Mucosa of descending colon (tissue), 3 donors: ENCODE results near the gene CWC15. TPM values are rescaled to one million over a fixed set of nuclear protein-coding genes. Genes with fewer than 3 reads are reported as not detected.
"Not testable (repeated sequence)": the region's sequence is repeated elsewhere in the genome, so short reads cannot be mapped to it uniquely, and the experiment has no call there.

Experiments
- ATAC-seq: fragments of 200-7000 bp; cut with Tn5 transposase; one replicate; pipeline ENCODE4 v1.9.1; 2020; ENCODE audit warnings: mild to moderate bottlenecking, moderate library complexity
- DNase-seq, 3 donors: peaks; one replicate each; pipeline ENCODE4 v3.0.0-alpha.2; 2020
- H3K36me3 ChIP-seq: fragments of 200-600 bp; one replicate; pipeline ENCODE4 v1.8.0; 2021; ENCODE audit warnings: low read depth, mild to moderate bottlenecking
- H3K4me1 ChIP-seq: fragments of 200-600 bp; one replicate; pipeline ENCODE4 v1.8.0; 2021; ENCODE audit warnings: low read depth, mild to moderate bottlenecking
- H3K4me3 ChIP-seq: fragments of 200-600 bp; one replicate; pipeline ENCODE4 v1.8.0; 2021; ENCODE audit warnings: mild to moderate bottlenecking
- H3K9me3 ChIP-seq: fragments of 200-600 bp; one replicate; pipeline ENCODE4 v1.8.0; 2021; ENCODE audit warnings: mild to moderate bottlenecking
- intact Hi-C, 2 donors: fragments of 100-400 bp; cut with DNase I in 1 of 2; cut with micrococcal nuclease in 1 of 2; formaldehyde crosslinking; loops; one replicate each; pipeline versions ENCODE4 v1.11.0 to v1.11.1; 2022; cut with DNase I, micrococcal nuclease
- long read RNA-seq, 2 donors: library from polyadenylated mRNA; unstranded; transcript quantifications; one replicate each; pipeline ENCODE4 v2.0.0, GENCODE V29; 2019 to 2021
- total RNA-seq, 3 donors: library from RNA; stranded (reverse); fragmentation: NEBNext Ultra II Directional in 2 of 3; extraction: Animal tissue kit (Norgen Biotek cat#: 25700) in 2 of 3; gene quantifications; one replicate each; pipeline versions ENCODE4 v1.2.1 to v1.2.4, GENCODE V29; 2021 to 2023
- TF ChIP-seq, protein P1 (sequence below): fragments of 200-600 bp; IDR thresholded peaks from one replicate; pipeline ENCODE4 v1.8.0; 2022; ENCODE audit warnings: antibody characterized with exemption, mild to moderate bottlenecking
- donor health status: DM: no; HTN: no; CAD: no; lungs with moderate emphysema.
- donor health status: DM: no; HTN: no; CAD: no.
- donor health status: DM: no; HTN: yes; CAD: no.

The CWC15 gene
- total RNA-seq: 10 to 100 TPM; 41.4 to 47.7 (median 45.3) TPM
- long read RNA-seq, donor 1, transcript CWC15-201 (7 exons, 1,576 nt): major isoform, 16 of 20 reads
- long read RNA-seq, donor 1, partial matches to known transcripts: 0 of 20 reads
- long read RNA-seq, donor 1, other reads (novel, unspliced or antisense): 2 of 20 reads
- long read RNA-seq, donor 2, transcript CWC15-201 (7 exons, 1,576 nt): major isoform, 21 of 32 reads
- long read RNA-seq, donor 2, partial matches to known transcripts: 4 of 32 reads
- long read RNA-seq, donor 2, other reads (novel, unspliced or antisense): 6 of 32 reads

DNA sequence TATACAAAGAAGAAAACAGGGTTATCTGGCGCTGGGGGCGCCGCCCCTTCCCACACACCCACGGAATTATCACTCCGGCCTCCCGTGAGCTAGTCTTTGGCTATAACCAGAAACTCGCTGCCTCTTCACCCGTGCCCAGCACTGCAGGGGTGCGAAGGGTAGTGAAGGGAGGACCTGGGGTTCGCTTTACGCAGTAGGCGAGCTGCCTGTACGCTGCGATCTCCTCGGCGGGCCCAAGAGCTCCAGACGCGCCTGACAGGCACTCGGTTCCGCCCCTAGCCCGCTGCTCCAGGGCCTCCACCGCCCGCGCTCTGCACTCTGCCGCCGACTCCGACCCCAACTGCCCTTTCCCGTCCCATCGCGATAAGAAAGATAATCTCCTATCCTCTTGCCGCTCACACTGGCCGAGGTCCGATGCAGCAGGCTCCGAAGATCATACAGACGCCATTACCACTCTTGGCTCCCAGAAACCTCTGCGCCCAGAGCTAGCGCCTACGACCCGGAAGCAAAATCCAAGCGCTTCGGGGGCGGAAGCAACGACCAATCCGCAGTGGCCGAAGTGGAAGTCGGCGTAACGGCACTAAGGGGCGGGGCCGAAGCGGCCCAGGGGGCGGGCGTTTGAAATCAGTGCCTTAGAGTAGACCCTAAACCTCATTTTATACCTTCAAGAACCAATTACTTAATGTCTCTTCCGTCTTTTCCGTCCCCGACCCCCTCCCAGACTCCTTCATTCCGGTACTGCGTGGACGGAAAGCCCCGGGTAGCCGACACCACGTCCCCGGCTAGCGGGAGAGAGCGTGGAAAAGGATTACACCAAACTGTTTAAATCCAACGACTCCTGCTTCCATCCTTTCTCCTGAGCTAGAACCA lies at the start of gene CWC15, which contains the start of gene KDM4D:
TSS of gene CWC15 (minus strand) at position 458 of the 870 bp plus-strand sequence. CDS start 1,371 bp downstream, outside the sequence.
TSS of gene KDM4D (plus strand) at position 611 of the 870 bp plus-strand sequence. CDS start 23,664 bp downstream, outside the sequence.
- ATAC-seq: peak; percentile 100
- Histone ChIP-seq H3K4me1 (peaks cover 11% of the 10 kb centered on the region), H3K9me3 (no peaks in the 10 kb centered on the region), H3K4me3 (peak within 1 kb of the TSS; percentile 91), H3K36me3 (peaks cover 8% of the 10 kb centered on the region)
- intact Hi-C loops: no loop called here
- TF ChIP-seq, protein P1, sequence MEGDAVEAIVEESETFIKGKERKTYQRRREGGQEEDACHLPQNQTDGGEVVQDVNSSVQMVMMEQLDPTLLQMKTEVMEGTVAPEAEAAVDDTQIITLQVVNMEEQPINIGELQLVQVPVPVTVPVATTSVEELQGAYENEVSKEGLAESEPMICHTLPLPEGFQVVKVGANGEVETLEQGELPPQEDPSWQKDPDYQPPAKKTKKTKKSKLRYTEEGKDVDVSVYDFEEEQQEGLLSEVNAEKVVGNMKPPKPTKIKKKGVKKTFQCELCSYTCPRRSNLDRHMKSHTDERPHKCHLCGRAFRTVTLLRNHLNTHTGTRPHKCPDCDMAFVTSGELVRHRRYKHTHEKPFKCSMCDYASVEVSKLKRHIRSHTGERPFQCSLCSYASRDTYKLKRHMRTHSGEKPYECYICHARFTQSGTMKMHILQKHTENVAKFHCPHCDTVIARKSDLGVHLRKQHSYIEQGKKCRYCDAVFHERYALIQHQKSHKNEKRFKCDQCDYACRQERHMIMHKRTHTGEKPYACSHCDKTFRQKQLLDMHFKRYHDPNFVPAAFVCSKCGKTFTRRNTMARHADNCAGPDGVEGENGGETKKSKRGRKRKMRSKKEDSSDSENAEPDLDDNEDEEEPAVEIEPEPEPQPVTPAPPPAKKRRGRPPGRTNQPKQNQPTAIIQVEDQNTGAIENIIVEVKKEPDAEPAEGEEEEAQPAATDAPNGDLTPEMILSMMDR: no peak
- peak; percentile 95 to 96 (median 95) for DNase-seq

DNA sequence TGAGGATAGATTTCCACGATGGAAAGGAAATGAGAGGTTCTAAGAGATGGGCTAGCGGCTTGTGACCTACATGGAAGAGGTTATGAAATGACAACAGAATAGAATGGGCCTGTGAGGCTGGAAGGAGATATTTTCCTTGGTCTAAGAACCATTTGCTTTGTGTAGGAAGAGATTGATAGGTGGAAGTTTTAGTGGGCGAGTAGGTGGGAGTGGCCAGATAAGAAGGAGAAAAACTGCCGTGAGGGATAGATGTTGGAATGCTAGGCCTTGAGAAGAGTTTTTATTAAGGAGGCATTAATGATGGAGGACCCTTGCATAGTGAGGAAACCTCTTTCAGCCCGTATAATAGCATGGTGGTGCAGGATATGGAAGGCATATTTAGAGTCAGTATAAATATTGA lies 48.1 kb upstream of the CWC15 start:
- H3K36me3 ChIP-seq, ATAC-seq, intact Hi-C loops, H3K4me3 ChIP-seq, H3K9me3 ChIP-seq, H3K4me1 ChIP-seq, DNase-seq: not testable (repeated sequence)

DNA sequence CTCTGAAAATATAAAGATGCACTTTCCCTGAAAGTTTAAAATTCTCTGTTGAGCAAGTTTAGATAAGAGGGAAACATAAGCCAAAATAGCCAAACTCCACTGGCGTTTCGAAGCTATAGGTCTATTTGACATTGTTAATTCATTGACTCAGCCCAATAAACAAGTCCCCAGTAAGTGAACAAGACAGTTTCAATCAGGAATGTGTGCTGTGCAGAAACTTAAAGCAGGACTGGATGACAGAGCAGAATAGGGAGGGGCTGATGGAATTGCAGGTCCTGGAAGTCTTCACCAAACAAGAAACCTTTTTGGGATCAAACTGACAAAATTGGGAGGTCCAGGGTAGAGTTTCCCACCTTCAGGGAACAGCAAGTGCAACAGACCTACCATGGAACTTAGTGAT lies 42.8 kb upstream of the CWC15 start:
- DNase-seq (no peak), ATAC-seq (no peak)
- no peaks in the 10 kb centered on the region for H3K9me3 ChIP-seq
- H3K4me1 ChIP-seq: no peaks in the 10 kb centered on the region
- H3K4me3 ChIP-seq: no peak overlapping the region
- TF ChIP-seq, protein P1: no peak
- no peaks in the 10 kb centered on the region for H3K36me3 ChIP-seq
- intact Hi-C loops: no loop called here

DNA sequence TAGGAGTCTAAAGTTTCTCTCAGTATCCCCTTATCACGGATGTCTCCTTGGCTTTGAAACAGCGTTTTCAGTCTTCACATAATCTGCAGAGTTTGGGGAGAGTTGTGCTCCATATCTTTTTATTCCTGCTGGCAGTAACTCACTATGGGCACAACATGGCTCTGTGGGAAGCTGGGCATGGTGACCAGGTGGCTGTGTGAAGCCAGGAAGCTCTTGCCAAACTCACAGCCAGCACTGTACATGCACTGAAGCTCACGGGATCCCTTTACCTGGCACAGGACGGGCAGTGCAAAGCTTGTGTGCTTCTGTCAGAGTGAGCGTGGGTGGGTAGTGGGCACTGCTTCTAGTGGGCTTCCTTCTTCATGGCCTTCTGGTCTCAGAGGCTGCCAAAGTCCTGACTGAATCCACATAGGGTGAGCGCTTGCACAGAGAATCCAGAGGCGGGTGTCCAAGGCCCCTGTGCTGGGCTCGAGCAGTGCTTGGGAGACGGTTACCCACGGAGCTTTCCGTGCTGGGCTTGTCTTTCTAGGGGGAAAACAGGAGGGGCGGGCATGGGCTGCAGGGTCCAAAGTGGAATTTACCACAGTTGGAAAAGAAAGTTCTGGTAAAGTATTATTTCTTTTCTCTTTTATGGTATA lies 40.9 kb upstream of the CWC15 start:
- intact Hi-C loops: no loop called here
- DNase-seq (no peak), ATAC-seq (no peak)
- H3K4me3 ChIP-seq: no peak overlapping the region
- H3K4me1 ChIP-seq: no peaks in the 10 kb centered on the region
- TF ChIP-seq, protein P1: no peak
- H3K36me3 ChIP-seq: no peaks in the 10 kb centered on the region
- H3K9me3 ChIP-seq: no peaks in the 10 kb centered on the region

DNA sequence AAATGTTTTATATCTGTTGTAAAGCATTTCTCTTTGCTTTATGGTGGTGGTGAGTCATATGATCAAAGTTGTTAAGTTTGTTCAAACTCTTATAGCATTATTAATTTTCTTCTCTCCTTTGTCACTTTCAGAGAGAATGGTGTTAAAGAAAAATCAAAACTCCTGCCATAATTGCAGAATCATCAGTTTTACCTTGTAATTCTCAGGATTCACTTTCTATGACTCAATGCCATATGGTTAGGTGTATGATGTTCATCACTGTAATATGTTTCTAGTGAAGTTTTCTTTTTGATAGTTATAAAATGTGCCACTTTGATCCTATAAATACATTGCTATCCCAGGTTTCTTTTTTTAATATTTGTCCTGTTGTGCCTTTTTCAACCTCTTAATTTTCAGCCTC lies 38.0 kb upstream of the CWC15 start:
- ATAC-seq (no peak), DNase-seq (no peak)
- TF ChIP-seq, protein P1: no peak
- Histone ChIP-seq H3K4me1 (no peaks in the 10 kb centered on the region), H3K4me3 (no peak overlapping the region), H3K9me3 (no peaks in the 10 kb centered on the region), H3K36me3 (no peaks in the 10 kb centered on the region)
- intact Hi-C loops: no loop called here
